ENCODE results near the gene EPS15. TPM values are rescaled to one million over a fixed set of nuclear protein-coding genes. Genes with fewer than 3 reads are reported as not detected.
"Not testable (repeated sequence)": the region's sequence is repeated elsewhere in the genome, so short reads cannot be mapped to it uniquely, and the experiment has no call there.

EPS15 gene
- total RNA-seq, 2 donors from 2014 or later = 40.3 to 55.8 TPM

GRCh38 chr1:51325391-51325790 is 193.7 kb downstream of the EPS15 start:
- H3K4me1 ChIP-seq = peaks cover 10% of the 10 kb centered on the region

GRCh38 chr1:51325011-51325385 is 194.1 kb downstream of the EPS15 start:
- H3K36me3 ChIP-seq; DNase-seq; intact Hi-C loops (cut with DNase I); H3K27me3 ChIP-seq; H3K27ac ChIP-seq; H3K9ac ChIP-seq (ENCODE audit: low read depth in 2 of 2, low read length in 2 of 2); H3K9me3 ChIP-seq; H3K4me3 ChIP-seq: not testable (repeated sequence)
- peaks cover 10% of the 10 kb centered on the region for H3K4me1 ChIP-seq

More at GRCh38 chr1:51325391-51325790, 193.7 kb downstream of the EPS15 start:
- no peaks in the 10 kb centered on the region for H3K27me3 ChIP-seq
- H3K9ac ChIP-seq (ENCODE audit: low read depth in 2 of 2, low read length in 2 of 2) = no peak overlapping the region
- TF ChIP-seq CTCF (IDR thresholded peaks at IDR 0.05) = no peak
- DNase-seq = no peak
- H3K4me3 ChIP-seq = no peak overlapping the region
- no peaks in the 10 kb centered on the region for H3K9me3 ChIP-seq
- H3K27ac ChIP-seq = no peak overlapping the region
- intact Hi-C loops (cut with DNase I) = no loop called here
- no peaks in the 10 kb centered on the region for H3K36me3 ChIP-seq

- H3K4me1 ChIP-seq = peaks cover 10% of the 10 kb centered on the region
- DNase-seq = no peak
- no peak overlapping the region for H3K4me3 ChIP-seq
- no peak overlapping the region for H3K9ac ChIP-seq (ENCODE audit: low read depth in 2 of 2, low read length in 2 of 2)
- H3K36me3 ChIP-seq = no peaks in the 10 kb centered on the region
- no peaks in the 10 kb centered on the region for H3K27me3 ChIP-seq
- TF ChIP-seq CTCF (IDR thresholded peaks at IDR 0.05) = no peak
- H3K9me3 ChIP-seq = no peaks in the 10 kb centered on the region
- intact Hi-C loops (cut with DNase I) = no loop called here
- no peak overlapping the region for H3K27ac ChIP-seq
These were observed 194.6 kb downstream of the EPS15 start for GRCh38 chr1:51324251-51325010.

GRCh38 chr1:51323778-51324177 is 195.3 kb downstream of the EPS15 start:
- Histone ChIP-seq H3K27me3 (no peaks in the 10 kb centered on the region), H3K4me3 (no peak overlapping the region), H3K4me1 (peaks cover 8% of the 10 kb centered on the region), H3K27ac (no peak overlapping the region), H3K9ac (ENCODE audit: low read depth in 2 of 2, low read length in 2 of 2) (no peak overlapping the region), H3K36me3 (no peaks in the 10 kb centered on the region), H3K9me3 (no peaks in the 10 kb centered on the region)
- TF ChIP-seq CTCF (IDR thresholded peaks at IDR 0.05) = no peak
- intact Hi-C loops (cut with DNase I) = no loop called here
- no peak for DNase-seq

- H3K9me3 ChIP-seq = no peaks in the 10 kb centered on the region
- no peak overlapping the region for H3K9ac ChIP-seq (ENCODE audit: low read depth in 2 of 2, low read length in 2 of 2)
- no peak for TF ChIP-seq CTCF (IDR thresholded peaks at IDR 0.05)
- H3K27ac ChIP-seq = peak overlapping the region; percentile 47
- DNase-seq = no peak
- H3K36me3 ChIP-seq = no peaks in the 10 kb centered on the region
- no peak overlapping the region for H3K4me3 ChIP-seq
- intact Hi-C loops (cut with DNase I) = no loop called here
- peaks cover 7% of the 10 kb centered on the region for H3K4me1 ChIP-seq
- no peaks in the 10 kb centered on the region for H3K27me3 ChIP-seq
These were observed 196.5 kb downstream of the EPS15 start for GRCh38 chr1:51322417-51323101.

- DNase-seq = no peak
- Histone ChIP-seq H3K27ac (peak overlapping the region; percentile 47), H3K4me3 (no peak overlapping the region), H3K27me3 (no peaks in the 10 kb centered on the region), H3K9ac (ENCODE audit: low read depth in 2 of 2, low read length in 2 of 2) (peak overlapping the region in 1 of 2 donors; percentile 16), H3K9me3 (no peaks in the 10 kb centered on the region), H3K4me1 (peaks cover 7% of the 10 kb centered on the region), H3K36me3 (no peaks in the 10 kb centered on the region)
- intact Hi-C loops (cut with DNase I) = no loop called here
- no peak for TF ChIP-seq CTCF (IDR thresholded peaks at IDR 0.05)
These were observed 197.2 kb downstream of the EPS15 start for GRCh38 chr1:51321924-51322280.
